ENCODE data around the gene RARB. TPM values are rescaled to one million over a fixed set of nuclear protein-coding genes. Genes with fewer than 3 reads are reported as not detected.

The RARB gene
- total and polyA plus RNA-seq, 9 of the 15 experiments (the other 6 are each of a cell fraction or from before 2014, with no cell fraction given): 0.15 to 1.3 (median 0.27) TPM

GRCh38 chr3:25405335-25405734, 22.7 kb upstream of the RARB start:
- Histone ChIP-seq H3K4me2 (ENCODE audit: insufficient read depth, low read length) (no peak overlapping the region), H3K9ac (ENCODE audit: insufficient read depth in 1 of 2, low read depth in 2 of 2, low read length in 2 of 2) (no peak overlapping the region), H3K4me3 (no peak overlapping the region), H3K9me3 (replicated peaks; ENCODE audit: control insufficient read depth, insufficient read depth, low read depth, low read length) (no peaks in the 10 kb centered on the region), H4K20me1 (replicated peaks; ENCODE audit: control insufficient read depth, insufficient read depth, low read length) (no peaks in the 10 kb centered on the region), H3K27me3 (ENCODE audit: control insufficient read depth in 2 of 2, insufficient read depth in 2 of 2, low read length in 2 of 2) (no peaks in the 10 kb centered on the region), H3K36me3 (ENCODE audit: control insufficient read depth, insufficient read depth, low read length) (no peaks in the 10 kb centered on the region), H3K27ac (ENCODE audit: extremely low read depth, low read depth, low read length) (no peak overlapping the region), H3K4me1 (replicated peaks in 1 of 2; ENCODE audit: control insufficient read depth in 2 of 2, insufficient read depth in 2 of 2, low read length in 2 of 2) (no peaks in the 10 kb centered on the region), H3K79me2 (ENCODE audit: control insufficient read depth, insufficient read depth, low read length) (no peaks in the 10 kb centered on the region), H3K9me1 (ENCODE audit: control insufficient read depth, insufficient read depth, low read length) (no peaks in the 10 kb centered on the region), H2AFZ (ENCODE audit: low read depth, low read length) (no peak overlapping the region)
- no peak for FAIRE-seq
- POLR2A ChIA-PET: interaction anchor here (0.6 kb wide), 1 partner anchor 42 kb away, joined by 3 read pairs; no protein-coding TSS in a partner anchor
- no TSS peak for BruUV-seq (replicated peaks)
- intact Hi-C loops (cut with micrococcal nuclease) (no loop called here), in situ Hi-C loops (cut with MboI) (no loop called here)
- CTCF ChIA-PET (ENCODE audit: low intra/inter-chr PET ratio): no interaction called here
- DNase-seq (ENCODE audit: extremely low read depth in 1 of 4, low spot score in 3 of 4): no peak
- WGBS (ENCODE audit: insufficient coverage, low coverage, missing lambda C conversion rate): 0% methylated on average over 1 of the region's 1 CpG
- ATAC-seq: no peak
- TF ChIP-seq ZNF124 (CRISPR knock-in tag; IDR thresholded peaks at IDR 0.05): no peak
- TF ChIP-seq NFE2L1 (tag; IDR thresholded peaks at IDR 0.05; ENCODE audit: borderline replicate concordance, low read depth): no peak
- no peak for TF ChIP-seq E2F1 (CRISPR knock-in tag; IDR thresholded peaks at IDR 0.05)
- TF ChIP-seq ZFP91 (CRISPR knock-in tag; IDR thresholded peaks at IDR 0.05): no peak
- TF ChIP-seq BDP1 (IDR thresholded peaks at IDR 0.05; ENCODE audit: insufficient read depth, insufficient read length): no peak
- TF ChIP-seq ZSCAN32 (CRISPR knock-in tag; IDR thresholded peaks at IDR 0.05): no peak
- TF ChIP-seq MBD2 (IDR thresholded peaks at IDR 0.05; ENCODE audit: borderline replicate concordance, low read depth): no peak
- TF ChIP-seq SMC3 (conservative IDR thresholded peaks at IDR 0.05; ENCODE audit: insufficient read depth, low read depth, low read length): no peak
- TF ChIP-seq ZBTB43 (CRISPR knock-in tag; IDR thresholded peaks at IDR 0.05): no peak
- no peak for TF ChIP-seq NCOA2 (IDR thresholded peaks at IDR 0.05; ENCODE audit: partially characterized antibody in 2 of 2)
- TF ChIP-seq ZNF696 (CRISPR knock-in tag; conservative IDR thresholded peaks at IDR 0.05): no peak
- no peak for TF ChIP-seq XRCC4 (IDR thresholded peaks at IDR 0.05; ENCODE audit: extremely low read depth, insufficient read depth, insufficient read length)
- no peak for TF ChIP-seq TARDBP (IDR thresholded peaks at IDR 0.05)
- no peak for TF ChIP-seq BMI1 (IDR thresholded peaks at IDR 0.05; ENCODE audit: low read length)
- no peak for TF ChIP-seq ZNF121 (CRISPR knock-in tag; conservative IDR thresholded peaks at IDR 0.05)
- TF ChIP-seq ZC3H4 (CRISPR knock-in tag; IDR thresholded peaks at IDR 0.05; ENCODE audit: borderline replicate concordance): no peak
- no peak for TF ChIP-seq ZNF354B (CRISPR knock-in tag; IDR thresholded peaks at IDR 0.05)
- no peak for TF ChIP-seq CCNT2 (IDR thresholded peaks at IDR 0.05; ENCODE audit: borderline replicate concordance, extremely low read depth, insufficient read length, low read depth, low read length)
- TF ChIP-seq FOXK2 (conservative IDR thresholded peaks at IDR 0.05 in 1 of 2, IDR thresholded peaks at IDR 0.05 in 1 of 2; ENCODE audit: low read depth in 2 of 2): no peak

Measured in K562 (cell line).